ENCODE data around the gene PDGFRA.

- TF ChIP-seq CTCF (IDR thresholded peaks at IDR 0.05) (no peak), POLR2A (IDR thresholded peaks at IDR 0.05) (no peak)
Measured at GRCh38 chr4:54256491-54257486, 27.7 kb downstream of the PDGFRA start.

All from uterus (tissue), 2 donors.